Bronchial epithelial cell (primary cell): ENCODE results near the gene ITGBL1. TPM values are rescaled to one million over a fixed set of nuclear protein-coding genes. Genes with fewer than 3 reads are reported as not detected.

ENCODE experiments used
- DNase-seq: peaks from one replicate; pipeline ENCODE4 v3.0.0-alpha.2; 2010; ENCODE audit warnings: low read depth
- FAIRE-seq: peaks from 2 replicates; lab custom pipeline; 2011; peaks lifted over from hg19 to GRCh38; lab: Jason Lieb, UNC
- H3K27me3 ChIP-seq: 2 replicates; pipeline ENCODE4 v1.5.1; 2011; ENCODE audit warnings: low read length; ENCODE audit not compliant: control insufficient read depth, insufficient read depth
- H3K36me3 ChIP-seq: 2 replicates; pipeline ENCODE4 v1.5.1; 2011; ENCODE audit warnings: low read length; ENCODE audit not compliant: control insufficient read depth, insufficient read depth
- H3K4me3 ChIP-seq: 2 replicates; pipeline ENCODE4 v1.5.1; 2011; ENCODE audit warnings: mild to moderate bottlenecking, low read depth, low read length, control low read depth
- total RNA-seq: library from RNA; depleted of rRNA; stranded (reverse); fragments of >200 nt; gene quantifications from 2 replicates; pipeline ENCODE4 v1.2.1, GENCODE V29; 2014
- TF ChIP-seq, protein P1 (sequence below): IDR thresholded peaks from 2 replicates; pipeline ENCODE4 v1.5.1; 2011; ENCODE audit warnings: mild to moderate bottlenecking, moderate library complexity, low read length, control low read depth, inconsistent platforms; ENCODE audit not compliant: insufficient read depth, severe bottlenecking

ITGBL1 gene
- total RNA-seq, 1 donor from 2014 or later = 1.1 TPM

DNA sequence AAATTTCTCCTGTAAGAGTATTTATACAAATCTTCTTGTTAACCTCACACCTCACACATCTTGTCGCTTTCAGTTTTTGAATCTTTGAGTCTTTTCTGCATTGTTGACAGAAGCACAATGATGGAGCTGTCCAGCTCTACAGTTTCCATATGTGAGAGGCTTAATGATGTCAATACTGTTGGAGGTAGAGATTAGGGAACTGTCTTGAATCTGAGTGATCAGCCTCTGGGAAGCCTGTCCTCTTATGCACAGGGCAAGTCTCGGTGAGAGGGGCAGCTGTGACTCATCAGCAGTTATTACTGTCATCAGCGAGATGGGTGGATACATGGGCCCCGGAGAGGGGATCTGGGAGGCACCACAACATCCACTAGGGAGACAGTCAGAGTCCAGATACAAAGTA, 4.6 kb upstream of the ITGBL1 start:
- H3K27me3 ChIP-seq = no peaks in the 10 kb centered on the region
- no peaks in the 10 kb centered on the region for H3K36me3 ChIP-seq
- FAIRE-seq = no peak
- H3K4me3 ChIP-seq = no peak overlapping the region
- TF ChIP-seq, protein P1, sequence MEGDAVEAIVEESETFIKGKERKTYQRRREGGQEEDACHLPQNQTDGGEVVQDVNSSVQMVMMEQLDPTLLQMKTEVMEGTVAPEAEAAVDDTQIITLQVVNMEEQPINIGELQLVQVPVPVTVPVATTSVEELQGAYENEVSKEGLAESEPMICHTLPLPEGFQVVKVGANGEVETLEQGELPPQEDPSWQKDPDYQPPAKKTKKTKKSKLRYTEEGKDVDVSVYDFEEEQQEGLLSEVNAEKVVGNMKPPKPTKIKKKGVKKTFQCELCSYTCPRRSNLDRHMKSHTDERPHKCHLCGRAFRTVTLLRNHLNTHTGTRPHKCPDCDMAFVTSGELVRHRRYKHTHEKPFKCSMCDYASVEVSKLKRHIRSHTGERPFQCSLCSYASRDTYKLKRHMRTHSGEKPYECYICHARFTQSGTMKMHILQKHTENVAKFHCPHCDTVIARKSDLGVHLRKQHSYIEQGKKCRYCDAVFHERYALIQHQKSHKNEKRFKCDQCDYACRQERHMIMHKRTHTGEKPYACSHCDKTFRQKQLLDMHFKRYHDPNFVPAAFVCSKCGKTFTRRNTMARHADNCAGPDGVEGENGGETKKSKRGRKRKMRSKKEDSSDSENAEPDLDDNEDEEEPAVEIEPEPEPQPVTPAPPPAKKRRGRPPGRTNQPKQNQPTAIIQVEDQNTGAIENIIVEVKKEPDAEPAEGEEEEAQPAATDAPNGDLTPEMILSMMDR = no peak
- DNase-seq = peak; percentile 3

DNA sequence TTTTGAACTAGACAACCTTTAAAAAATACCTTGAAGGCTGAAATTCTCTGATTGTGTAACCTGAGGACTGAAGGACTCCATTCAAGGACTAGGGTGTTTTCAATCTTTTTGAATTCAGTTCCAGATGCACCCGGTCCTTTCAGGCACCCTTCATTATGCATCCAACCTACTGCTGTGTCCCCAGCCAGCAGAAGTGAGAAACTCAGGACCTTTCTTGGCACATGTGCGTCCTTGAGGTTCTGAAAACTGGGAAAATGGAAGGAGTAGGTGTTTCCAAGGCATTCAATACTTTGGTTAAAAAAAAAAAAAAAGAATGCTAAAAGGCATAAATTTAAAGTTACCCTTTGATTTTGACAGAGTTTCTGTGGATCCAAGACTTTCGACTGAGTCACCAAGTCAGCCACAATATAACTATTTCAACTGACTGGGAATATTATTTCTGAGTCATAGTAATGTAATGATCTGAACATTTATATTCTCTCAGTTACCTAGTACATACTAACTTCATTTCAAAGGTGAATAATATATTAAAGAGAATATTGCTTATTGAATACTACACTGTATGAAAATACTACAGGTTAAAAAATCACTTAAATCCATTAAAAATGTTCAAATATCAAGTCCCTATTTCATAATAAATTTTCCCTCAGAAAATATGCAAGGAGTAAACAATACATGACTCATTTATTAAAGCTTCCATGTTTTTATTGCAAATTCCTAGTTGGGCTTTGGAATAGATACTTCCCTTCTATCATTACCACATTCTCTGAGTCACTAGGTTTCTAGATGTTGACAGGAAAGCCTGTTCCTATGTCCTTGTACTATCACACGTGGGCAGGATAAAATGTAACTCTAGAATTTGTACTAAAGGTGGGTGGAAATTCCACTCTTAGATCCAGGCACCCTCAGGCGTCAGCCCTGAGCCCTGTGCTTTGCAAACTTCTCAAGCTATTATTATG, 2.4 kb upstream of the ITGBL1 start:
- no peaks in the 10 kb centered on the region for H3K36me3 ChIP-seq
- H3K4me3 ChIP-seq = no peak overlapping the region
- FAIRE-seq (no peak), DNase-seq (peak; percentile 98)
- no peaks in the 10 kb centered on the region for H3K27me3 ChIP-seq
- TF ChIP-seq, protein P1 = no peak

DNA sequence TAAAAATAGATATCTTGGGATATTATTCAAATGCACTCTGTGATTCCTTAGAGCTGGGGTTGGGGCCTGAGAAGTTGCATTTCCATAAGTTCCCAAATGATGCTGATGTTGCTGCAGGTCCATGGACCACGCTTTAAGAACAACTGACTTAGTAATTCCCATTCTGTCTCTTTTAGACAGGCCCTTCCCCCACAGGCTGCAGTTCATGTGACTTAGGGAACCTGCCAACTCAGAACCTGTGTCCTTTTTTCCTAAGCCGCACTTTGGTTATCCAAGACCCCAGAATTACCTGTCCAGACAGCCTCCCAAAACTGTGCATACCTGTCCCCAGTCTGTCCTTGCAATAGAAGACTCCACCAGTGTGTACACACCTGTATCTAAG, 1.7 kb upstream of the ITGBL1 start:
- no peaks in the 10 kb centered on the region for H3K27me3 ChIP-seq
- TF ChIP-seq, protein P1 = no peak
- no peak for DNase-seq
- no peaks in the 10 kb centered on the region for H3K36me3 ChIP-seq
- H3K4me3 ChIP-seq = no peak overlapping the region
- no peak for FAIRE-seq

DNA sequence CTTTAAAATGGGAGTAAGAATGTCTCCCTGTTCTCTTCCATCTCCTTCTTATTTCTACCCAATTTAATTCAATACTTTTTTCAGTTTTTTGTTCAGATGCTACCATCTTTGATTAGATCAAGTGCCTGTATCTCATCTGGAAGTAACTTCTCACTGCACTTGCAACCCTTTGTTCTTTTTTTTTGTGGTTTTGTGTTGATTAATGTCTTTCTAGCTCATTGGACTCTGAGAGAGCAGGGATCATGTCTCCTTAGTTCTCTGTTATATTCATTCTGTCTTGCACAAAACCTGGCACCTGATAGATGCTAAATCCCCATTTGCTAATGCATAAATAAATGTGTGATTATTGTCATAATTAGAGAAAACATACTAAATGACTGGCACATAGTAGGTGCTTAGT, 834 bp upstream of the ITGBL1 start:
- Histone ChIP-seq H3K4me3 (no peak overlapping the region), H3K27me3 (no peaks in the 10 kb centered on the region), H3K36me3 (no peaks in the 10 kb centered on the region)
- DNase-seq (no peak), FAIRE-seq (no peak)
- TF ChIP-seq, protein P1 = no peak

DNA sequence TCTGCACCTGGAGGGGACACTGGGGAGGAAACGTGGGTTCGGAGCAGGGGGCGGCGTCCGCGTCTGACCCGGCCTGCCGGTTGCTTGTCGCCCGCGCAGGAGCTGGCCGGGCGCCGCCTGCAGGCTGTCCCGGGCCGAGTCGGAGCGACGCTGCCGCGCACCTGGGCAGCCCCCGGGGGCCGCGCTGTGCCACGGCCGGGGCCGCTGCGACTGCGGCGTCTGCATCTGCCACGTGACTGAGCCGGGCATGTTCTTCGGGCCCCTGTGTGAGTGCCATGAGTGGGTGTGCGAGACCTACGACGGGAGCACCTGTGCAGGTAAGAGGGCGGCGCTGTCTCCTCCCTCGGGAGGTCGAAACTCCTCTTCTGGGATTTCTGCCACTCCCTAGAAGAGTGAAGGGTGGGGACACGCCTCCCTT, 1.3 kb downstream of the ITGBL1 start:
- H3K4me3 ChIP-seq = peak overlapping the region; percentile 34
- no peaks in the 10 kb centered on the region for H3K36me3 ChIP-seq
- TF ChIP-seq, protein P1 = peak; percentile 52
- no peak for FAIRE-seq
- DNase-seq = peak; percentile 52
- no peaks in the 10 kb centered on the region for H3K27me3 ChIP-seq
